Ectodermal cell (in vitro differentiated cells): ENCODE results near the gene TTLL11.

Source experiments
- H3K27ac ChIP-seq: 2 replicates; pipeline ENCODE4 v1.7.0; 2013; ENCODE audit warnings: mild to moderate bottlenecking, low read depth, low read length; ENCODE audit not compliant: insufficient read depth, poor library complexity, severe bottlenecking
- H3K27me3 ChIP-seq: 2 replicates; pipeline ENCODE4 v1.7.0; 2013; ENCODE audit warnings: mild to moderate bottlenecking, low read length; ENCODE audit not compliant: insufficient read depth, control insufficient read depth, poor library complexity, severe bottlenecking
- H3K36me3 ChIP-seq: one replicate; pipeline ENCODE4 v1.7.0; 2013; ENCODE audit warnings: low read length; ENCODE audit not compliant: control insufficient read depth, insufficient read depth
- H3K4me1 ChIP-seq: one replicate; pipeline ENCODE4 v1.7.0; 2013; ENCODE audit warnings: low read length; ENCODE audit not compliant: control insufficient read depth, insufficient read depth
- H3K4me3 ChIP-seq: 2 replicates; pipeline ENCODE4 v1.7.0; 2013; ENCODE audit warnings: low read depth, low read length, control low read depth; ENCODE audit not compliant: insufficient read depth
- H3K9me3 ChIP-seq: 2 replicates; pipeline ENCODE4 v1.7.0; 2013; ENCODE audit warnings: mild to moderate bottlenecking, low read length, moderate library complexity; ENCODE audit not compliant: control insufficient read depth
- WGBS, 2 experiments: methylation state at CpG; one replicate each; pipeline ENCODE4 v1.1.7; 2013; ENCODE audit warnings: missing lambda C conversion rate in 2 of 2; 5-methylcytosine and 5-hydroxymethylcytosine counted together

Gene TTLL11

GRCh38 chr9:121837113-121837961 is 255.8 kb downstream of the TTLL11 start:
- no peaks in the 10 kb centered on the region for H3K9me3 ChIP-seq
- H3K4me3 ChIP-seq: no peak overlapping the region
- no peaks in the 10 kb centered on the region for H3K27me3 ChIP-seq
- H3K27ac ChIP-seq: no peak overlapping the region
- 69 to 71% methylated on average over 9 of the region's 9 CpGs for WGBS, 2 experiments
- H3K4me1 ChIP-seq: peaks cover 5% of the 10 kb centered on the region
- H3K36me3 ChIP-seq: no peaks in the 10 kb centered on the region

GRCh38 chr9:121836366-121836885 is 256.7 kb downstream of the TTLL11 start:
- H3K4me3 ChIP-seq: no peak overlapping the region
- H3K27ac ChIP-seq: no peak overlapping the region
- H3K27me3 ChIP-seq: no peaks in the 10 kb centered on the region
- no peaks in the 10 kb centered on the region for H3K9me3 ChIP-seq
- 86 to 88% methylated on average over 3 of the region's 3 CpGs for WGBS, 2 experiments
- H3K4me1 ChIP-seq: peaks cover 5% of the 10 kb centered on the region
- no peaks in the 10 kb centered on the region for H3K36me3 ChIP-seq

GRCh38 chr9:121835587-121836365 is 257.3 kb downstream of the TTLL11 start:
- no peaks in the 10 kb centered on the region for H3K27me3 ChIP-seq
- H3K9me3 ChIP-seq: no peaks in the 10 kb centered on the region
- no peak overlapping the region for H3K27ac ChIP-seq
- WGBS, 2 experiments: 89 to 90% methylated on average over 5 of the region's 5 CpGs
- peaks cover 5% of the 10 kb centered on the region for H3K4me1 ChIP-seq
- H3K4me3 ChIP-seq: no peak overlapping the region
- H3K36me3 ChIP-seq: no peaks in the 10 kb centered on the region

- H3K36me3 ChIP-seq: no peaks in the 10 kb centered on the region
- H3K9me3 ChIP-seq: no peaks in the 10 kb centered on the region
- no peaks in the 10 kb centered on the region for H3K27me3 ChIP-seq
- no peak overlapping the region for H3K4me3 ChIP-seq
- H3K27ac ChIP-seq: no peak overlapping the region
- 94 to 96% methylated on average over 9 of the region's 9 CpGs for WGBS, 2 experiments
- peaks cover 5% of the 10 kb centered on the region for H3K4me1 ChIP-seq
Observed at GRCh38 chr9:121833061-121833460, 260.0 kb downstream of the TTLL11 start.

GRCh38 chr9:121831869-121832268 is 261.2 kb downstream of the TTLL11 start:
- no peaks in the 10 kb centered on the region for H3K4me1 ChIP-seq
- no peaks in the 10 kb centered on the region for H3K36me3 ChIP-seq
- no peak overlapping the region for H3K27ac ChIP-seq
- no peaks in the 10 kb centered on the region for H3K9me3 ChIP-seq
- no peak overlapping the region for H3K4me3 ChIP-seq
- WGBS, 2 experiments: 88 to 96% methylated on average over 3 of the region's 3 CpGs
- H3K27me3 ChIP-seq: no peaks in the 10 kb centered on the region

GRCh38 chr9:121830441-121831140 is 262.5 kb downstream of the TTLL11 start:
- Histone ChIP-seq H3K36me3 (no peaks in the 10 kb centered on the region), H3K27ac (no peak overlapping the region), H3K9me3 (no peaks in the 10 kb centered on the region), H3K4me3 (no peak overlapping the region), H3K4me1 (no peaks in the 10 kb centered on the region), H3K27me3 (no peaks in the 10 kb centered on the region)
- 97% methylated on average over 3 of the region's 3 CpGs for WGBS, 2 experiments

GRCh38 chr9:121827251-121827967 is 265.7 kb downstream of the TTLL11 start:
- WGBS, 2 experiments: 88% methylated on average over 17 of the region's 17 CpGs
- H3K4me3 ChIP-seq: no peak overlapping the region

GRCh38 chr9:121826711-121827110 is 266.4 kb downstream of the TTLL11 start:
- no peaks in the 10 kb centered on the region for H3K4me1 ChIP-seq
- H3K9me3 ChIP-seq: no peaks in the 10 kb centered on the region
- WGBS, 2 experiments: 91 to 92% methylated on average over 7 of the region's 7 CpGs
- no peaks in the 10 kb centered on the region for H3K36me3 ChIP-seq
- H3K27me3 ChIP-seq: no peaks in the 10 kb centered on the region
- H3K4me3 ChIP-seq: no peak overlapping the region
- no peak overlapping the region for H3K27ac ChIP-seq

More at GRCh38 chr9:121827251-121827967, 265.7 kb downstream of the TTLL11 start:
- Histone ChIP-seq H3K9me3 (no peaks in the 10 kb centered on the region), H3K27ac (no peak overlapping the region), H3K4me1 (no peaks in the 10 kb centered on the region), H3K36me3 (no peaks in the 10 kb centered on the region), H3K27me3 (no peaks in the 10 kb centered on the region)

- H3K36me3 ChIP-seq: no peaks in the 10 kb centered on the region
- no peaks in the 10 kb centered on the region for H3K9me3 ChIP-seq
- H3K27me3 ChIP-seq: no peaks in the 10 kb centered on the region
- whole genome bisulfite sequencing, 2 experiments: 89% methylated on average over 12 of the region's 12 CpGs
- H3K4me1 ChIP-seq: peaks cover 11% of the 10 kb centered on the region
- no peak overlapping the region for H3K27ac ChIP-seq
- no peak overlapping the region for H3K4me3 ChIP-seq
Observed at GRCh38 chr9:121825031-121825691, 267.9 kb downstream of the TTLL11 start.
